GM12865 (cell line): ENCODE results near the gene CYTH4.
A peak's percentile ranks its signal among the peaks of the same experiment; 100 is the strongest.

ENCODE experiments used
- DNase-seq: peaks from one replicate; pipeline ENCODE4 v3.0.0; 2010; ENCODE audit warnings: low read depth
- H3K4me3 ChIP-seq: 2 replicates; pipeline ENCODE4 v1.5.1; 2011; ENCODE audit warnings: mild to moderate bottlenecking, low read depth, low read length, control low read depth
- CTCF ChIP-seq: IDR thresholded peaks from 2 replicates; pipeline ENCODE4 v1.5.1; 2011; ENCODE audit warnings: low read length, control low read depth, low read depth, inconsistent platforms; ENCODE audit not compliant: insufficient read depth; ENCODE audit errors: missing control alignments

CYTH4 gene

GRCh38 chr22:37239336-37240239 is 42.7 kb upstream of the CYTH4 start:
- DNase-seq: no peak
- TF ChIP-seq CTCF: no peak
- no peak overlapping the region for H3K4me3 ChIP-seq

GRCh38 chr22:37240240-37240940 is 41.9 kb upstream of the CYTH4 start:
- no peak for TF ChIP-seq CTCF
- H3K4me3 ChIP-seq: no peak overlapping the region
- no peak for DNase-seq

GRCh38 chr22:37240941-37241320 is 41.4 kb upstream of the CYTH4 start:
- no peak for TF ChIP-seq CTCF
- no peak for DNase-seq
- peak overlapping the region; percentile 86 for H3K4me3 ChIP-seq

- no peak for TF ChIP-seq CTCF
- DNase-seq: peak; percentile 61
- H3K4me3 ChIP-seq: peak overlapping the region; percentile 86
Observed at GRCh38 chr22:37241351-37242142, 40.8 kb upstream of the CYTH4 start.

- peak overlapping the region; percentile 86 for H3K4me3 ChIP-seq
- no peak for TF ChIP-seq CTCF
- DNase-seq: peak; percentile 95
Observed at GRCh38 chr22:37242395-37242918, 39.9 kb upstream of the CYTH4 start.

GRCh38 chr22:37243402-37244113 is 38.8 kb upstream of the CYTH4 start:
- no peak for DNase-seq
- TF ChIP-seq CTCF: no peak
- H3K4me3 ChIP-seq: peak overlapping the region; percentile 86
